H1 (cell line): ENCODE measurements around the gene GLI1. TPM values are rescaled to one million over a fixed set of nuclear protein-coding genes. Genes with fewer than 3 reads are reported as not detected.

Experiments used
- CTCF ChIA-PET: fragments of 300-600 bp; sonication (Branson Sonifier 250); formaldehyde crosslinking; loops from one replicate; lab custom pipeline; 2021; ENCODE audit not compliant: partially characterized antibody; lab: Charles Lee
- POLR2A ChIA-PET: fragments of 300-600 bp; sonication (Branson Sonifier 250); formaldehyde crosslinking; loops from one replicate; lab custom pipeline; 2021; ENCODE audit warnings: inconsistent platforms; ENCODE audit not compliant: partially characterized antibody; lab: Charles Lee
- DNase-seq, 2 experiments: peaks; one replicate each; pipeline versions ENCODE4 v3.0.0 to v3.0.0-alpha.2; 2010 to 2022; ENCODE audit warnings: low spot score in 2 of 2, low read depth in 1 of 2, mixed read lengths in 1 of 2
- FAIRE-seq: peaks from 2 replicates; lab custom pipeline; 2011; peaks lifted over from hg19 to GRCh38; lab: Jason Lieb, UNC
- H2AFZ ChIP-seq: 2 replicates; pipeline ENCODE4 v1.8.1; 2012; ENCODE audit warnings: low read length, inconsistent platforms
- H2AK5ac ChIP-seq: 2 replicates; pipeline ENCODE4 v1.6.1; 2013; ENCODE audit warnings: low read depth, low read length
- H2BK120ac ChIP-seq: replicated peaks from 2 replicates; pipeline ENCODE3; 2013; ENCODE audit warnings: low read depth, low read length, inconsistent platforms
- H2BK12ac ChIP-seq: 2 replicates; pipeline ENCODE4 v1.6.1; 2013; ENCODE audit warnings: low read depth, low read length
- H2BK15ac ChIP-seq: 2 replicates; pipeline ENCODE4 v1.6.1; 2013; ENCODE audit warnings: low read length
- H2BK20ac ChIP-seq: 2 replicates; pipeline ENCODE4 v1.6.1; 2013; ENCODE audit warnings: low read length
- H2BK5ac ChIP-seq: 2 replicates; pipeline ENCODE4 v1.6.1; 2013; ENCODE audit warnings: low read depth, low read length
- H3K14ac ChIP-seq: 2 replicates; pipeline ENCODE4 v1.6.1; 2013; ENCODE audit warnings: inconsistent platforms; ENCODE audit not compliant: insufficient read length
- H3K18ac ChIP-seq: 2 replicates; pipeline ENCODE4 v1.6.1; 2013; ENCODE audit warnings: low read length; ENCODE audit errors: extremely low read depth
- H3K23ac ChIP-seq: 2 replicates; pipeline ENCODE4 v1.6.1; 2013; ENCODE audit warnings: inconsistent platforms; ENCODE audit not compliant: insufficient read length
- H3K23me2 ChIP-seq: 2 replicates; pipeline ENCODE4 v1.6.1; 2013; ENCODE audit warnings: low read depth, low read length
- H3K27ac ChIP-seq: 2 replicates; pipeline ENCODE4 v1.6.1; 2011; ENCODE audit warnings: low read depth, low read length, inconsistent platforms
- H3K27me3 ChIP-seq, 4 experiments: replicated peaks in 1 of 4; 1 replicate in 1 of 4; 2 replicates in 3 of 4; pipeline versions ENCODE4 v1.6.1 to v1.8.1; 2011 to 2013; ENCODE audit warnings: low read length in 3 of 4, mild to moderate bottlenecking in 3 of 4, inconsistent platforms in 2 of 4, mixed read lengths in 2 of 4, moderate library complexity in 1 of 4; ENCODE audit not compliant: control insufficient read depth in 3 of 4, insufficient read depth in 3 of 4; ENCODE audit errors: extremely low read depth in 1 of 4
- H3K36me3 ChIP-seq, 4 experiments: 2 replicates each; pipeline versions ENCODE4 v1.6.1 to v1.8.1; 2011 to 2013; ENCODE audit warnings: mild to moderate bottlenecking in 4 of 4, low read length in 3 of 4, moderate library complexity in 2 of 4, control low read depth in 1 of 4, inconsistent platforms in 1 of 4; ENCODE audit not compliant: insufficient read depth in 4 of 4, control insufficient read depth in 2 of 4
- H3K4ac ChIP-seq: replicated peaks from 2 replicates; pipeline ENCODE3; 2013; ENCODE audit warnings: low read length, low read depth, mixed read lengths, inconsistent platforms; ENCODE audit not compliant: insufficient read length
- H3K4me1 ChIP-seq, 4 experiments: replicated peaks in 1 of 4; 1 replicate in 1 of 4; 2 replicates in 3 of 4; pipeline versions ENCODE4 v1.6.1 to v1.8.1; 2011 to 2013; ENCODE audit warnings: low read length in 3 of 4, inconsistent platforms in 2 of 4, mixed read lengths in 1 of 4; ENCODE audit not compliant: insufficient read depth in 4 of 4, control insufficient read depth in 3 of 4
- H3K4me2 ChIP-seq, 2 experiments: 2 replicates each; pipeline versions ENCODE4 v1.6.1 to v1.8.1; 2011 to 2013; ENCODE audit warnings: low read depth in 2 of 2, low read length in 2 of 2, control low read depth in 1 of 2, inconsistent platforms in 1 of 2, mild to moderate bottlenecking in 1 of 2; ENCODE audit not compliant: insufficient read depth in 1 of 2
- H3K4me3 ChIP-seq, 4 experiments: fragments of 200-600, 300-600 bp in 1 of 4; sonication (generic), shearing (Covaris generic), sonication (Bioruptor Twin) in 1 of 4; 2 replicates each; pipeline versions ENCODE4 v1.5.1 to v1.8.1; 2011 to 2016; ENCODE audit warnings: low read length in 4 of 4, low read depth in 3 of 4, control low read depth in 2 of 4, inconsistent platforms in 2 of 4, mild to moderate bottlenecking in 2 of 4, mixed read lengths in 1 of 4, moderate library complexity in 1 of 4; ENCODE audit not compliant: insufficient read depth in 2 of 4; ENCODE audit errors: extremely low read depth in 1 of 4
- H3K56ac ChIP-seq: replicated peaks from 2 replicates; pipeline ENCODE3; 2013; ENCODE audit warnings: low read depth, mild to moderate bottlenecking, mixed read lengths, low read length, inconsistent platforms; ENCODE audit not compliant: insufficient read length
- H3K79me1 ChIP-seq: 2 replicates; pipeline ENCODE4 v1.6.1; 2013; ENCODE audit warnings: low read depth, low read length, control low read depth
- H3K79me2 ChIP-seq, 2 experiments: 2 replicates each; pipeline versions ENCODE4 v1.6.1 to v1.8.1; 2012 to 2013; ENCODE audit warnings: low read length in 2 of 2, mild to moderate bottlenecking in 2 of 2, inconsistent platforms in 1 of 2; ENCODE audit not compliant: insufficient read depth in 2 of 2, control insufficient read depth in 1 of 2
- H3K9ac ChIP-seq, 4 experiments: replicated peaks in 1 of 4; 1 replicate in 1 of 4; 2 replicates in 3 of 4; pipeline versions ENCODE4 v1.6.1 to v1.8.1; 2011 to 2013; ENCODE audit warnings: low read depth in 3 of 4, low read length in 3 of 4, control low read depth in 2 of 4, mild to moderate bottlenecking in 2 of 4, moderate library complexity in 2 of 4, inconsistent platforms in 1 of 4; ENCODE audit errors: extremely low read depth in 1 of 4
- H3K9me3 ChIP-seq, 2 experiments: 2 replicates each; pipeline versions ENCODE4 v1.6.1 to v1.8.1; 2012 to 2013; ENCODE audit warnings: mild to moderate bottlenecking in 2 of 2, moderate library complexity in 2 of 2, control low read depth in 1 of 2, inconsistent platforms in 1 of 2, low read depth in 1 of 2, low read length in 1 of 2, mixed read lengths in 1 of 2; ENCODE audit not compliant: insufficient read depth in 2 of 2
- H4K20me1 ChIP-seq, 2 experiments: replicated peaks in 1 of 2; 2 replicates each; pipeline versions ENCODE3 to v1.8.1; 2011 to 2013; ENCODE audit warnings: inconsistent platforms in 2 of 2, low read length in 2 of 2, mild to moderate bottlenecking in 1 of 2; ENCODE audit not compliant: insufficient read depth in 2 of 2, control insufficient read depth in 1 of 2
- H4K5ac ChIP-seq: 2 replicates; pipeline ENCODE4 v1.6.1; 2013; ENCODE audit warnings: low read length, low read depth, mixed read lengths, inconsistent platforms; ENCODE audit not compliant: insufficient read length
- H4K8ac ChIP-seq: 2 replicates; pipeline ENCODE4 v1.8.0; 2013; ENCODE audit warnings: mild to moderate bottlenecking, moderate library complexity, low read length, inconsistent platforms; ENCODE audit not compliant: insufficient read depth; ENCODE audit errors: extremely low read depth
- H4K91ac ChIP-seq: replicated peaks from 2 replicates; pipeline ENCODE3; 2013; ENCODE audit warnings: low read length, mixed read lengths, inconsistent platforms; ENCODE audit not compliant: insufficient read length
- EGR1 ChIP-seq: IDR thresholded peaks from 2 replicates; pipeline ENCODE4 v1.6.1; 2011; ENCODE audit warnings: low read depth, low read length, borderline replicate concordance
- KDM1A ChIP-seq: fragments of 200-600, 300-600 bp; sonication (generic); IDR thresholded peaks from 2 replicates; pipeline ENCODE4 v1.7.1; 2016; ENCODE audit warnings: mild to moderate bottlenecking, low read length, borderline replicate concordance
- POLR2AphosphoS5 ChIP-seq: IDR thresholded peaks from 2 replicates; pipeline ENCODE4 v1.6.1; 2011; ENCODE audit warnings: low read depth, low read length
- WGBS, 2 experiments: shearing (Covaris generic) in 1 of 2; methylation state at CpG; one replicate each; pipeline versions ENCODE4 v1.1.6 to v1.1.7; 2013 to 2015; ENCODE audit warnings: low lambda C conversion rate in 2 of 2, mixed read lengths in 2 of 2, inconsistent platforms in 1 of 2, low coverage in 1 of 2, missing lambda C conversion rate in 1 of 2; ENCODE audit not compliant: insufficient replicate concordance in 2 of 2, insufficient coverage in 1 of 2, insufficient read length in 1 of 2; ENCODE audit errors: extremely low coverage in 1 of 2, missing lambda C conversion rate in 1 of 2; 5-methylcytosine and 5-hydroxymethylcytosine counted together
- polyA plus RNA-seq, 7 experiments: library from polyadenylated mRNA; depleted of rRNA in 3 of 7; stranded (reverse) in 5 of 7; unstranded in 2 of 7; fragments of >200 nt in 5 of 7; fragments of 200-250 nt in 2 of 7; gene quantifications; 1 replicate in 5 of 7; 2 replicates in 1 of 7; 4 replicates in 1 of 7; pipeline versions ENCODE4 v1.2.1 to v1.2.3, GENCODE V29; 2011 to 2013; ENCODE audit warnings: missing spikeins in 2 of 7, mixed read lengths in 2 of 7
- total RNA-seq: library from RNA; stranded (reverse); fragmentation: NEBNext Ultra II Directional; extraction: Animal tissue kit (Norgen Biotek cat#: 25700); gene quantifications from 2 replicates; pipeline ENCODE4 v1.2.1, GENCODE V29; 2021

GLI1 gene
- total and polyA plus RNA-seq, 2 of the 8 experiments (the other 6 are each of a cell fraction or from before 2014, with no cell fraction given): 23.5 to 25.3 TPM

DNA sequence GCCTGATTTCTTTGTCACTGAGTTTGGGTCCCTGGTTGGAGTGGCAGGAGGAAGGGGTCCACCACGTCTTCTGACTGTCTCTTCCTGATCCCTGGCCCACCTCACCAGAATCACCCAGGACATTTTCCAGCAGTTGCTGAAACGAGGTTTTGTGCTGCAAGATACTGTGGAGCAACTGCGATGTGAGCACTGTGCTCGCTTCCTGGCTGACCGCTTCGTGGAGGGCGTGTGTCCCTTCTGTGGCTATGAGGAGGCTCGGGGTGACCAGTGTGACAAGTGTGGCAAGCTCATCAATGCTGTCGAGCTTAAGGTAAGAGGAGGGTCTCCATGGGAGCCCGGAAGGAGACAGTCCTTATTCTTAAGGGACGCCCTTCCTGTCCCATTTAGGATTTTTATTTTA, 40.6 kb downstream of the GLI1 start:
- DNase-seq (no peak), FAIRE-seq (no peak)
- H2BK12ac ChIP-seq: no peak overlapping the region
- H2AK5ac ChIP-seq: no peak overlapping the region
- no peak overlapping the region for H3K56ac ChIP-seq
- no peak overlapping the region for H2BK5ac ChIP-seq
- H3K79me1 ChIP-seq: peaks cover 5% of the 10 kb centered on the region; the same call in 1 of the 2 replicates
- H3K23me2 ChIP-seq: no peaks in the 10 kb centered on the region
- no peak overlapping the region for H3K27ac ChIP-seq
- peaks cover 0 to 3% of the 10 kb centered on the region in 2 experiments; a peak in 1 of 4 replicates for H3K79me2 ChIP-seq
- H3K4me3 ChIP-seq: no peak overlapping the region
- peaks cover 38 to 94% (median 72%) of the 10 kb centered on the region in 4 experiments for H3K36me3 ChIP-seq
- no peaks in the 10 kb centered on the region for H3K9me3 ChIP-seq
- no peak overlapping the region for H2BK120ac ChIP-seq
- no peak overlapping the region for H4K5ac ChIP-seq
- H4K8ac ChIP-seq: no peak overlapping the region
- no peak overlapping the region for H4K91ac ChIP-seq
- H3K4me1 ChIP-seq: no peaks in the 10 kb centered on the region
- no peak overlapping the region for H3K4ac ChIP-seq
- POLR2A ChIA-PET: interaction anchor here (0.7 to 0.9 kb wide), 2 partner anchors 24 to 1296 kb away, joined by 3 read pairs; no protein-coding TSS in a partner anchor
- CTCF ChIA-PET: interaction anchor here (1.0 to 1.5 kb wide), 2 partner anchors 19 to 26 kb away, joined by 3 read pairs; no protein-coding TSS in a partner anchor
- no peak overlapping the region for H2BK20ac ChIP-seq
- H2BK15ac ChIP-seq: no peak overlapping the region
- no peak overlapping the region for H3K9ac ChIP-seq
- WGBS, 2 experiments: 91% methylated on average over 7 of the region's 11 CpGs; no CpG with 5 or more reads in 1 of the 2 experiments
- no peak overlapping the region for H3K4me2 ChIP-seq
- H3K14ac ChIP-seq: no peak overlapping the region
- no peaks in the 10 kb centered on the region for H3K27me3 ChIP-seq
- H3K23ac ChIP-seq: no peak overlapping the region
- TF ChIP-seq POLR2AphosphoS5 (0 out of 2 replicates have a peak, but pooled peaks have one; percentile 31), EGR1 (no peak), KDM1A (no peak)
- TF ChIP-seq, all 59 proteins: peak for 1
- no peak overlapping the region for H3K18ac ChIP-seq
- H2AFZ ChIP-seq: no peak overlapping the region
- H4K20me1 ChIP-seq: peaks cover 0 to 2% of the 10 kb centered on the region in 2 experiments
